ENCODE results near the gene CAMTA1.
"Not testable (repeated sequence)": the region's sequence is repeated elsewhere in the genome, so short reads cannot be mapped to it uniquely, and the experiment has no call there.

The CAMTA1 gene

DNA sequence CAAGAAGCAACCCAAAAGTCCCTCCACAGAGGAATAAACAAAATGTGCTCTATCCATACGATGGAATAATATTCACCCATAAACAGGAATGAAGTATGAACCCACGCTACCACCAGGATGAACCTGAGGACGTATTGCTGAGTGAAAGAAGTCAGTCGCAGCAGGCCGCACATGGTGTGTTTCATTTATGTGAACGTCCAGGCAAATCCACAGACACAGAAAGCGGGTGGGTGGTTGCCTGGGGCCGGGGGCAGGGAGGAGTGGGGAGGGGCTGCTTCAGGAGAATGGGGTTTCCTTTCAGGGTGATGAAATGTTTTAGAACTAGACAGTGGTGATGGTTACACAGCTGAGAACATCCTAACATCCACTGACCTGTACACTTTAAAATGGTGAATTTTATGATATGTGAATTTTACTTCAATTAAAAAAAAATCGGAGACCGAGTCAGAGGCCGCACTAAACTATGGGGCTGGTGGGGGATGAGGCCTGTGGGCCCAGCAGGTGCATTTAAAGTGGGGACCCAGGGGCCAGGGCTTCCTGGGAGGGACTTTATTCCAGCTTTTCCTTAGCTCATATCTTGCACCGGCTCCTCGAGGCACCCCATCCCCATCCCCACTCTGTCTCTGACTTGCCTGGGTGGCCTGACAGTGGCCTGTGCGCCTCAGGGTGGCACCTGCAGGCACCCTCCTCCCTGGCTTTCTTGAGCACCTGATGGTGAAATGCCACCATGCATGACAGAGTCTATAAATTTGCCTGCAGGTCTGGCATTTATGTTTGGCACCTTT, 593.3 kb downstream of the CAMTA1 start:
- Histone ChIP-seq H3K4me3 (ENCODE audit: low read depth in 1 of 2, low read length in 2 of 2) (no peak overlapping the region), H3K4me1 (ENCODE audit: insufficient read depth, low read length) (peaks cover 20% of the 10 kb centered on the region), H3K9me3 (ENCODE audit: low read length) (no peaks in the 10 kb centered on the region), H3K27ac (ENCODE audit: low read depth, low read length) (peak overlapping the region; percentile 80), H3K9ac (ENCODE audit: low read length) (no peak overlapping the region), H3K27me3 (ENCODE audit: control insufficient read depth in 1 of 2, insufficient read depth in 2 of 2, low read length in 2 of 2) (no peaks in the 10 kb centered on the region), H3K36me3 (ENCODE audit: insufficient read depth, low read length) (no peaks in the 10 kb centered on the region)

DNA sequence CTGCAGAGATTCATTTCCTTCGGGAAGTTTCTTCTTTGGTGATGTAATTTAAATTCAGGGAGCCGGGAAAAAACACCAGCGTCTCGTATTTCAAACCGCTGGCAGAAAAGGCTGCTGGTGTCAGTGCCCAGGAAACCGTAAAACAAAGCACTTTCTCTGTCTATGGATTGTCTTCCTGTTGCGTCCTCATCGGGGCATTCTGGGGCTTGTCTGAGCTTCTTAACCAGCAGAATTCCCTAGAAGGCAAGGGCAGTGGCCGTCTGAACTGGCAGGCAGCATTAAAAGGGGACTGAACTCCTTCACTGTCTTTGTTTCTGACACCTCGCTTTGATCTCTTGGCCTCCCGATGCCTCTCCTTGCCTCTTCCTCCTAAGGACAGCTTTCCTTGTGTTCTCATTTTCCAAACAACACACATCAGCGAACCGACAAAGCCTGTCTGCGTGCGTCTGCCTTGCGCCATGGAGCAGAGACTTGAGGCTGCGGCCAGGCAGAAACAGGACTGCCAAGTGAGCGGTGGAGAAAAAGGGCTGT, 594.3 kb downstream of the CAMTA1 start:
- Histone ChIP-seq H3K27ac (ENCODE audit: low read depth, low read length) (peak overlapping the region; percentile 80), H3K9ac (ENCODE audit: low read length) (no peak overlapping the region), H3K4me3 (ENCODE audit: low read depth in 1 of 2, low read length in 2 of 2) (peak overlapping the region in 1 of 2 donors; percentile 38)

DNA sequence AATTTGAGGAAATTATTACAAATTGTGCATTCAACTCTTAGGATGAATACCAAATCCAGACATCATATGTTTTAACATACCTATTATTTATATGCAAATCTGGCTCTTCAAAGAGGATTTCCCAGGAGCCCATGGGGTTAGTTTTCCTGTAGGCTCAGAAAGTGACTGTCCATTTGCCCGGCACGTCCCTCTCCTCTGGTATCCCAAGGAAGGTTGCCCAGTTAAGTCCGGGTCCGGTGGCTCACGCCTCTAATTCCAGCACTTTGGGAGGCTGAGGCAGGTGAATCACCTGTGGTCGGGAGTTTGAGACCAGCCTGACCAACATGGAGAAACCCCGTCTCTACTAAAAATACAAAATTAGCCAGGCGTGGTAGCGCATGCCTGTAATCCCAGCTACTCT, 594.8 kb downstream of the CAMTA1 start:
- H3K36me3 ChIP-seq (ENCODE audit: insufficient read depth, low read length); H3K4me3 ChIP-seq (ENCODE audit: low read depth in 1 of 2, low read length in 2 of 2); H3K9ac ChIP-seq (ENCODE audit: low read length); H3K9me3 ChIP-seq (ENCODE audit: low read length); H3K27me3 ChIP-seq (ENCODE audit: control insufficient read depth in 1 of 2, insufficient read depth in 2 of 2, low read length in 2 of 2): not testable (repeated sequence)
- Histone ChIP-seq H3K27ac (ENCODE audit: low read depth, low read length) (peak overlapping the region; percentile 75), H3K4me1 (ENCODE audit: insufficient read depth, low read length) (peaks cover 20% of the 10 kb centered on the region)

More for the DNA sequence above, 594.3 kb downstream of the CAMTA1 start:
- peaks cover 20% of the 10 kb centered on the region for H3K4me1 ChIP-seq (ENCODE audit: insufficient read depth, low read length)
- H3K9me3 ChIP-seq (ENCODE audit: low read length): no peaks in the 10 kb centered on the region
- H3K36me3 ChIP-seq (ENCODE audit: insufficient read depth, low read length): no peaks in the 10 kb centered on the region
- no peaks in the 10 kb centered on the region for H3K27me3 ChIP-seq (ENCODE audit: control insufficient read depth in 1 of 2, insufficient read depth in 2 of 2, low read length in 2 of 2)

DNA sequence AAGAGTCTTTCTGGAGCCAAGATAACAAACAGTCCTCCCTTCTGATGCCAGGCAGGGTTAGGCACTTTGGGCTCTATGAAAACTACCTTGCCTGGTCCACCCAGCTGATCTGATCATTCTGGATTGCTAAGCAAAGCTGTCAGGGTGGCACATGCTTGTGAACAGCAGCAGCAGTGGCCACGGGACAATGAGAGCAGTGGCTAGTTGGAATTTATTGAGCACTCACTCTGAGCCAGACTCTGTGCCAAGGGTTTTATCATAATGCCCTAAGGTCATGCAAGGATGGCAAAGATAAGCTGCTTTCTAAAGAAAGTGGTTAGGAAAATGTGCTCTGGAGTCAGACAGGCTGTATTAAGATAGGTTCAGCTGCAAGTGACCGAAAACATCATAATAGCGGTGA, 595.5 kb downstream of the CAMTA1 start:
- Histone ChIP-seq H3K27ac (ENCODE audit: low read depth, low read length) (peak overlapping the region; percentile 54), H3K9me3 (ENCODE audit: low read length) (no peaks in the 10 kb centered on the region), H3K9ac (ENCODE audit: low read length) (no peak overlapping the region), H3K36me3 (ENCODE audit: insufficient read depth, low read length) (no peaks in the 10 kb centered on the region), H3K4me1 (ENCODE audit: insufficient read depth, low read length) (peaks cover 20% of the 10 kb centered on the region), H3K4me3 (ENCODE audit: low read depth in 1 of 2, low read length in 2 of 2) (no peak overlapping the region), H3K27me3 (ENCODE audit: control insufficient read depth in 1 of 2, insufficient read depth in 2 of 2, low read length in 2 of 2) (no peaks in the 10 kb centered on the region)

DNA sequence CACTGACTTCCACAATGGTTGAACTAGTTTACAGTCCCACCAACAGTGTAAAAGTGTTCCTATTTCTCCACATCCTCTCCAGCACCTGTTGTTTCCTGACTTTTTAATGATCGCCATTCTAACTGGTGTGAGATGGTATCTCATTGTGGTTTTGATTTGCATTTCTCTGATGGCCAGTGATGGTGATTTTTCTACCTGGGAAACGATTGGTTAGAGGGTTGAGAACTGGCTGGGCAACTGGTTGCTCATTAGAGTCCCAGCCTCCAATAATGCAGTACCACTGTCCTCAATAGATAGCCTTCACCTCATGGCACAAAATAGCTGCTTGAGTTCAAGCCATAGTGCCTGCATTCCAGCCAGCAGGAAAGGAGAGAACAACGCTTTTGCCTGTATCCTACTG, 596.5 kb downstream of the CAMTA1 start:
- H3K4me1 ChIP-seq (ENCODE audit: insufficient read depth, low read length): peaks cover 20% of the 10 kb centered on the region
- H3K36me3 ChIP-seq (ENCODE audit: insufficient read depth, low read length); H3K27ac ChIP-seq (ENCODE audit: low read depth, low read length); H3K27me3 ChIP-seq (ENCODE audit: control insufficient read depth in 1 of 2, insufficient read depth in 2 of 2, low read length in 2 of 2); H3K9me3 ChIP-seq (ENCODE audit: low read length); H3K4me3 ChIP-seq (ENCODE audit: low read depth in 1 of 2, low read length in 2 of 2); H3K9ac ChIP-seq (ENCODE audit: low read length): not testable (repeated sequence)

DNA sequence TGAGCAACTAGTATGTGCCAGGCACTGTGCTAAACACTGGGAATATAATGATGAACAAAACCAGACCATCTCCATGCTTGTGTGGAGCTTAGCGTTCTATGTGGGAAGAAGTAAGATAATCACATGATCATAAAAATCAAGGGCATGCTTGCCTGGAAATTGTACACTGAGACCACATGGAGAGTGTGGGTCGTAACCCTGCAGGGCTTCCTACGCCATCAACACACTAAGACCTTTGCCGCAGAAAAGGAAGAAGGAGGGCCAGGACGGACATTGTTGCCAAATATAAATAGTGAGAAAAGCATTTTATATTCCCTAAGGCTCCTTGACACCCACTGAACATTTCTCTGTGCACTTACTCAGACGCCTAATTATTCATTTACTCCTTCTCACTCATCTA, 597.7 kb downstream of the CAMTA1 start:
- Histone ChIP-seq H3K27ac (ENCODE audit: low read depth, low read length) (no peak overlapping the region), H3K9ac (ENCODE audit: low read length) (no peak overlapping the region), H3K36me3 (ENCODE audit: insufficient read depth, low read length) (no peaks in the 10 kb centered on the region), H3K9me3 (ENCODE audit: low read length) (no peaks in the 10 kb centered on the region), H3K4me1 (ENCODE audit: insufficient read depth, low read length) (peaks cover 20% of the 10 kb centered on the region), H3K4me3 (ENCODE audit: low read depth in 1 of 2, low read length in 2 of 2) (no peak overlapping the region), H3K27me3 (ENCODE audit: control insufficient read depth in 1 of 2, insufficient read depth in 2 of 2, low read length in 2 of 2) (no peaks in the 10 kb centered on the region)

DNA sequence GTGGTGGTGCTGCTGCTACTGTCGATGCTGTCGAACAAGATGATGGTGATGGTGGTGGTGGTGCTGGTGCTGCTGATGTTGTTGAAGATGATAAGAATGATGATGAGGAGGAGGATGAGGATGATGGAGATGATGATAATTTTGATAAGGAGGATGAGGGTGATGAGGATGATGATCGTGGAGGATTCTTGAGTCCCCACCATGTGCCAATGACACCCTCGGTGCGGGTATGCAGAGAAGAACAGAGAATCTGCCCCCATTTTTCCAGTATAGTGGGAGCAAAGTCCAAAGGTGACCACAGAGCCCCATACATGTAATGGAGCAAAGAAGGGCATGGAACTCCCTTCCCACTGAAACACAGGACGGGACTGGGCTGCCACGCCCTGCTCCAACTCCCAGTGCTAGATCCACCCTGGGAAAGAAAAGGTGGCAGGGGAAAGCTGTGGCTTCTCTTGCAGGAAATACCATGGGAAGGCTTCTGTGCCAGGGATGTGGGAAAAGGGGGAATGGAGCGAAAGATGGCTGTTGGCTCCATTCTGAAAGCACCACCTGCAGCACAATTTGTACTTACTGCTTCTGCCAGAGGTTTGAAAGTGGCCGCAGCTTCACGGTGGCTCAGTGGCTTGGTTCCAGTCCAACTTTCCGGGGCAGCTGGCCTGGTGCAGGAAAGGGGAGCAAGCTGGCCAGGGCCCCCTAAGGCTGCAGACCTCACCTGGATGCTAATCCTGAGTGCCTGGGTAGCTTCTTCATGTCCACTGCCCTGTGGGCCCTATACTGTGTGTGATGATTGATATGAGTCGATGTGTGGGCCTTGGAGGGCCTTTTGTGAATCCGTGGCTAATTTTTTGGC, 598.6 kb downstream of the CAMTA1 start:
- Histone ChIP-seq H3K9ac (ENCODE audit: low read length) (no peak overlapping the region), H3K27ac (ENCODE audit: low read depth, low read length) (no peak overlapping the region), H3K4me3 (ENCODE audit: low read depth in 1 of 2, low read length in 2 of 2) (no peak overlapping the region), H3K36me3 (ENCODE audit: insufficient read depth, low read length) (no peaks in the 10 kb centered on the region), H3K9me3 (ENCODE audit: low read length) (no peaks in the 10 kb centered on the region), H3K27me3 (ENCODE audit: control insufficient read depth in 1 of 2, insufficient read depth in 2 of 2, low read length in 2 of 2) (no peaks in the 10 kb centered on the region), H3K4me1 (ENCODE audit: insufficient read depth, low read length) (peaks cover 20% of the 10 kb centered on the region)

DNA sequence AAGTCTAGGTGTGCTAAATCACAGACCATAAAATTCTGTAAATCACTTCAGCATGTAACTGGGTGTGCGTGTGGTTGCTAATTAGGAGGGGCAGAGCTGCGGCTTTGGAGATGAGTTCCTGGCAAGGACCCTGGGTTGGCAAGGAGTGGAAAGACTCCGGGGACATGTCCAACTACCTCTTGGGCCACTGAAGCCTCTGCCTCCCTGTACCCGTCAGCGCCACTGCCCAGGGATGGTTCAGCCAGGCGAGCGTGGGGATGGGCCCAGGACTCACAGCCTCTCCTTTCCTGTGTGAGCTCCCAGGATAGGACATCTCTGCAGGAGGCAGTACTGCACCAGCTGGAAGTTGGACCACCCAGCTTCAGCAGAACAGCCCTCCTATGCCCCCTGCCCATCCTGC, 599.4 kb downstream of the CAMTA1 start:
- no peaks in the 10 kb centered on the region for H3K36me3 ChIP-seq (ENCODE audit: insufficient read depth, low read length)
- no peak overlapping the region for H3K9ac ChIP-seq (ENCODE audit: low read length)
- H3K27me3 ChIP-seq (ENCODE audit: control insufficient read depth in 1 of 2, insufficient read depth in 2 of 2, low read length in 2 of 2): no peaks in the 10 kb centered on the region
- H3K9me3 ChIP-seq (ENCODE audit: low read length): no peaks in the 10 kb centered on the region
- no peak overlapping the region for H3K27ac ChIP-seq (ENCODE audit: low read depth, low read length)
- H3K4me1 ChIP-seq (ENCODE audit: insufficient read depth, low read length): peaks cover 22% of the 10 kb centered on the region
- no peak overlapping the region for H3K4me3 ChIP-seq (ENCODE audit: low read depth in 1 of 2, low read length in 2 of 2)

DNA sequence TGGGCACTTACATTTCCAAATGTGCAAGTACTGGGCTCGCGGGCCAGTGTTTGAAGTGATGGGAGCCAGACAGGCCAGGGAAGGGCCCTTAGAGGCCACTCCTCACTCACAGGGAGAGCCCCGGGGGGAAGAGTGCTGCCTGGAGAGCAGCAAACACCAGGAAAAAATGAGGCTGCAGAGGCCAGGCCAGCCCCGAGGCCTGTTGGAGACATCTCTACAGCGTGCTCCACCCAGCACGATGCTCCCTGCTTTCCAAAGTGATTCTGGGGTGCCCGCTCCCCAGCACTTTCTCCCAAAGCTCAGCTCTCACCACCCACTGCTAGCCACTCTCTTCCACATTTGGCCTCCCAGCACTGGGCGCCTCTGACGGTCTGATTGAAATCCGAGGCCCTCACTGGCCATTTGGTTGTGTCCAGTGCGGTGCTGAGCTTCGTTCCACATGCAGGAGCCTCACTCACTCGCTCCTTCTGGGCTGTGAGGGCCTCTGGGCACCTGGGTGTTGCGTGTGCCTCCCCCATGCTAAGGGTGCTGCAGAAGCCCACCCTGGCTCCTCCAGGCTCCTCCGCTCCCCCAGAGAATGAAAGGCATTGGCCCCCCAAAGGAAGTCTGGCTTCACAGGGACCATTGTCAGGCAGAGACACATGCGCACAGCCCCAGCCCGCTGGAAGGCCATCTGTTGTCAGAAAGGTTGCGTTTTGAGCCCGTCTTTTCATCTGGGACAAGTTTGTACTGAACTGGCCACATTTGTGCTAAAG, 600.4 kb downstream of the CAMTA1 start:
- Histone ChIP-seq H3K27me3 (ENCODE audit: control insufficient read depth in 1 of 2, insufficient read depth in 2 of 2, low read length in 2 of 2) (no peaks in the 10 kb centered on the region), H3K36me3 (ENCODE audit: insufficient read depth, low read length) (no peaks in the 10 kb centered on the region), H3K4me1 (ENCODE audit: insufficient read depth, low read length) (peaks cover 21% of the 10 kb centered on the region), H3K9me3 (ENCODE audit: low read length) (no peaks in the 10 kb centered on the region), H3K27ac (ENCODE audit: low read depth, low read length) (no peak overlapping the region), H3K4me3 (ENCODE audit: low read depth in 1 of 2, low read length in 2 of 2) (no peak overlapping the region), H3K9ac (ENCODE audit: low read length) (no peak overlapping the region)

DNA sequence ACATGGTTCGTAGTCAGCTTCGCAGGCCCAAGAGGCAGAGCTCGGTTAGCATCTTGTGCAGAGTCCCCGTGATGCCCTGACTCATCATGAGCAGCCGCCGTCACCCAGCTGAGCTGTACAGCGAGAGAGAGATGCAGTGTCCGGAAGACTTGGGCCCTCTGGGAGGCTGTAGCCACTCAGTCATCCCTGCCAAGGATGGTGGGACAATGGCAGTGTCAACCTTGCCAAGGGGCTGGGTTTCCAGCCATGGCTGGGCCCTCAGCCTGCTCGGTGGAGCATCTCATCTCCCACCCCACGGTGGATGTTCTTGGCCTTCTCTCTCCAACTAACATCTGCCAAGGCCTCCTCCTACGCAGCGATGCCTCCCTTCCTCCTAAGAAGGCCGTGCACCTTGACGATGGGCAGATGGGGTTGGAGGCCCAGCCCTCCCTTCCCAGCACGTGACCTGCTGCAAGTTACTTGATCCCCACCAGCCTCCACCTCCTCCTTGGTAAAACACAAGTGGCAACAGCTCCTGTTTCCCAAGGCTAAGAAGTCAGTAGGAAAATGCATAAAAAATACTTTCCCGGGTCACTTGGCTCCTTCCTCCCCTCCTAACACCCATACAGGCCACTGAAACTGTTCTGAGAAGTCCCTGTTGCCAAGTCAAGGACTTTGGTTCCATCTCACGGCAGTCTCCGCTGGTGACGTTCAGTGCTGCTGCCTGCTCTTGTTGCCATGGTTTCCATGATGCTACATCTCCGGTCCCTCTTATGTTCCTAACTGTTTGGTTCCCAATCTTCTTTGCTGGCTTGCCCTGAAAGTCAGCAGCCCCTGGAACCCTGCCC, 601.2 kb downstream of the CAMTA1 start:
- Histone ChIP-seq H3K27ac (ENCODE audit: low read depth, low read length) (no peak overlapping the region), H3K9ac (ENCODE audit: low read length) (no peak overlapping the region), H3K36me3 (ENCODE audit: insufficient read depth, low read length) (no peaks in the 10 kb centered on the region), H3K27me3 (ENCODE audit: control insufficient read depth in 1 of 2, insufficient read depth in 2 of 2, low read length in 2 of 2) (no peaks in the 10 kb centered on the region), H3K9me3 (ENCODE audit: low read length) (no peaks in the 10 kb centered on the region), H3K4me1 (ENCODE audit: insufficient read depth, low read length) (peaks cover 21% of the 10 kb centered on the region), H3K4me3 (ENCODE audit: low read depth in 1 of 2, low read length in 2 of 2) (no peak overlapping the region)

Measured in muscle layer of colon (tissue), 2 donors.